GM19397 (cell line): ENCODE measurements around the gene BNC2.
A peak's percentile ranks its signal among the peaks of the same experiment; 100 is the strongest.
"Not testable (repeated sequence)": the region's sequence is repeated elsewhere in the genome, so short reads cannot be mapped to it uniquely, and the experiment has no call there.

ENCODE experiments used
- ATAC-seq: cut with Tn5 transposase; IDR thresholded peaks from one replicate; pipeline ENCODE4 v1.9.1; 2021; ENCODE audit warnings: mild to moderate bottlenecking, moderate library complexity; ENCODE audit not compliant: unreplicated experiment

BNC2 gene

DNA sequence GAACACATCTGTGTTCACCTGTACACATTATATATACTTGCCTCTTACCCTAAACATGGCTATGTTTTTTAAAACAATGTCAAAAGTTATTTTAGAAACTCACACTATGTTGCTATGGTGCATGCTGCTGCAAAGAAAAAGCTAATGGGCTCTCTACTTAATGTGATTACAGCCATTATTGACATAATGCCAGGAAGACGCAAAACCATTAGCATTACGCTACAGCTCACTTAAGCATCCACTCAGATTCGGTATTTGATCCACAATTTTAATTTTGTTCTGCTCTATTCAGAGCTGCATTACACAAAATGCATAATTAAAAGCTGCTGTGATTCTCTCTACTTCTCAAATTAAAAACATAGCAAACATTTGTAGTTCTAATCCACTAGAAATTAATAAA lies 395.2 kb downstream of the BNC2 start:
- ATAC-seq, result no peak

DNA sequence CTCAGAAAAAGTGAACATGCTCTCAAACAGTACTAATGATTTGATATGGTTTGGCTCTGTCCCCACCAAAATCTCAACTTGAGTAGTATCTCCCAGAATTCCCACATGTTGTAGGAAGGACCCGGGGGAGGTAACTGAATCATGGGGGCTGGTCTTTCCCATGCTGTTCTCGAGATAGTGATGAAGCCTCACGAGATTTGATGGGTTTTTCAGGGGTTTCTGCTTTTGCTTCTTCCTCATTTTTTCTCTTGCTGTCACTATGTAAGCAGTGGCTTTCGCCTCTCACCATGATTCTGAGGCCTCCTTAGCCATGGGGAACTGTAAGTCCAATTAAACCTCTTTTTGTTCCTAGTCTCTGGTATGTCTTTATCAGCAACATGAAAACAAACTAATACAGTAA lies 401.3 kb downstream of the BNC2 start:
- ATAC-seq, result no peak

DNA sequence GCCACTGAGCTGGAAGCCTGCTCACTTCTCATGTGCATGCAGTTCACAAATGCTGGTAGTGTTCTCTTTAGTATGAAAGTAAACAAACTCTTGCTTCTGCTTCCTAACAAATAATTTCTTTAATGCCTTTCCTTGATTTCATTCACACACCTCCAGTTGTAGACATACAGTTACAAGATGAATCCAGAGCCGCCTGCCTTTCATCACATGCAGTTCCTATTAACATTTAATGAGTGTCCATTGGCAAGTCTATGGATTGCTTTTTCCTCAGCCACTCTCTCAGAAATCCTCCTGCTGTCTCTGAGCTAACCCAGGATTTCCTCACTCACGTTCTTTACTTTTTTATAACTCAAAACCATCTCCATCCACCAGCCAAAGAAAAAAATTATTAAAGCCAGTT lies 408.6 kb downstream of the BNC2 start:
- ATAC-seq, result no peak

GRCh38 chr9:16461137-16461840 lies 409.2 kb downstream of the BNC2 start:
- ATAC-seq, result no peak

DNA sequence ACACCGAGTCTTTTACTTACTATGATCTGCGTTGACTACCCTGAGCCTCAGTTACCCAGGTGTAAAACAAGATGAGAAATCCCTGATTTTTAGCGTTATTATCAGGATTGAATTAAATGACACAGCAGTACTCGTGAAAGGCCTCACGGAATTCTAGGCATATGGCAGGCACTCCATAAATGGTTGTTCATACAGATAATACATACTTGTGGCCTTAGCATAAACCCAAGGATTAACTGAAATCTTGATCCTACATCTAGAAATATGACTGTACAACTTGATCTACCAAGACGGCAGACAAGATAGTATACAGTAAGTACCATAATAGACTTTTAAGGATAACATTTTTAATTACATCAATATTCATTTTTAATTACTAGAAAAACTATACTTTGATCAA lies 409.8 kb downstream of the BNC2 start:
- no peak for ATAC-seq

DNA sequence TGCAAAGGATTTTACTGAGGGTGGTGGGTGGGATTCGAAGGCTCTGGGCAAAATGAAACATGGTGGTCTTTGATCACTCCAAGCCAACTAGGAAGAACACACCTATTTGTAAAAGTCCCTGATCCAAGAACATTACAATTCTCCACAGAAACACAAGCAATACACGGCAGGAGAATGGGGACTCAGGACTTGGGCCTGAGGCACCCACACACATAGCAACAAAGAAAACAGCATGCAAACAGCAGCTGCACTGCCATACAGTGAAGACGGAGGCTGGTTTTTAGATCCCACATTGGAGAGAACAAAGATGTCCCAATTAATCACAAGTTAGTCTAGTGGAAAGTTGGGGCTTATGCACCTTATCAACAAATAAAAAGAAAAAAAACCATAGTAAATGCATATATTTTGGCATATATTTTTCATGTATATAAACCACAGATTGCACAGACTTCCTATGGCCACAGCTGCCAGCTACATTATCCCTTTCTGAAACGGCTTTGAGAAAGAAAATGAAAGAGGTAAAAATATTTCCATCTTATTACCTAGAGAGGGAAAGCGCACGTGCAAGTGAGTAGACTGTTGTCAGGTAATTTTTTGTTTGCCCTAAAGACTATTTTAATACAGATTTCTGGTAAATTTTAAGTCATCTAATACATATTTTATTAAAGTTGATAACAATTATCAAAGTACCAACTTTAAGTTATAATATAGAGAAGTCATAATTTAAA lies 410.9 kb downstream of the BNC2 start:
- peak; percentile 35 for ATAC-seq

- ATAC-seq, result peak; percentile 51
These were observed 411.6 kb downstream of the BNC2 start for GRCh38 chr9:16458696-16459420.

GRCh38 chr9:16455842-16456241 lies 414.6 kb downstream of the BNC2 start:
- no peak for ATAC-seq

DNA sequence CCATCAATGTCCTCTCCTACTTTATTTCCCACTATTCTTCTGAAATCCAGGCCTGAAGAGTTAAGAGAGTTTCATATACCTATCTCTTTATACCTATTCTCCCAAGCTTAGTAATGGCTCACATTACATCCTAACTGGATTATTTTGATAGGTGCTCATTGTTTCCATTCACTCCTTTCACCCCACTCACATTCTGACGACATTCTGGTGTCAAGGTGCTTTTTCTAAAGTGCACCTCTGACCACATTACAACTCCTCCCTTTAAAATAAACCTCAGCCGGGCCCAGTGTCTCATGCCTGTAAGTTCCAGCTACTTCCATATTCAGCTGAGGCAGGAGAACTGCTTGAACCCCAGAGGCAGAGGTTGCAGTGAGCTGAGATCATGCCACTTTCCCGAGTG lies 417.1 kb downstream of the BNC2 start:
- ATAC-seq, result no peak

GRCh38 chr9:16450578-16450977 lies 419.9 kb downstream of the BNC2 start:
- no peak for ATAC-seq

- ATAC-seq, result no peak
These were observed 420.4 kb downstream of the BNC2 start for GRCh38 chr9:16450043-16450442.

GRCh38 chr9:16449076-16449730 lies 421.3 kb downstream of the BNC2 start:
- ATAC-seq, result no peak

DNA sequence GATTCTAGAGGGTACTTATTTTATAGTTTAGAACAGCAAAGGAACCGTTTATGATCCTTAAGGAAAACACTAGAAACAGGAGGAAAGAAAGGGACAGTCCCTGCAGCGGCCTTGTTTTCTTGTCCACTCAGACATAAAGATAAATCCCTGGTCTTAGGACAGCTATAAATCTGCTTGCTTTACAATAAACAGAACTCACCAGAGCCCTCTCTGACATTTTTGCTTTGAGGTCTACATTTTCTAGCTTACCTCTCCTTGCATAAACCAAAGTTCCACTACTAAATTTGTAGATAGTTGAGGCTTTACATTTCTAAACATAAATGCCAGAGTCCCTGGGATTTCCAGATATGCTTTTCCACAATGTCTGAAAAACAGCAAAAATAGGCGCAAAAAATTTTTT lies 422.5 kb downstream of the BNC2 start:
- ATAC-seq, result no peak

- ATAC-seq, result no peak
These were observed 423.8 kb downstream of the BNC2 start for GRCh38 chr9:16446636-16447035.

DNA sequence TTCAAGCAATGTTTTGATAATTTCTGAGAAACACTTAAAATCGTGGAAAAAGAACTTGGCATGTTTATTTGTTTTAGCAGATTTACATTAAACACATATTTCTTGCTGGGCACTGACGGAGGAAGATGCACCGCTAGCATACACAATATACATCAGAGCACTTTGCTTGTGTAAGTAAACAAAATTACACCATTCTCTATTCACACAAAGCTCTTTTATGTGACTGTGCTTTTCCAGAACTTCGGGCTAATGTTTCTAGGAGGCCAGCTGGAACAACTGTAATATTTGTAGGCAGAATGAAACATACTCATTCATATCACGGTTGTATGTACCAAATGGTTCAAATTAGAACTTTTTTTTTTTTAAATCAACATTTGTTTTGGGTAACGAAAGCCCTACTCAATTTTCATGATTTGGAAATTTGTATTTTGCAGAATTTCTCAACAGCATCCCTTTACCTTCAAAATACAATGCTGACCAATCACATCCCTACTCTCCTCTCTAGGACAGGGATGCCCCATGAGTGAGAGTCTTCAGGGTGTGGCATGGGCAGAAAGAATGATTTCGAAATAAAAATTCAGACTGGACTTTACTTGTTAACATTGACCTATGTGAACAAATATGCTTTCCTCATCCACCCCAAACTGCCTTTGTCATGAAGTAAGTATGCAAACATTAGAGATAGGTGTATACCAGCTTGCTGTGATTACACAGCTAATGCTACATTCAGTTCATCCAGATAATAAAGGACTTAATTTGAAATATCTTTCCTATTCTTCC lies 425.1 kb downstream of the BNC2 start:
- no peak for ATAC-seq

- ATAC-seq, result no peak
These were observed 427.8 kb downstream of the BNC2 start for GRCh38 chr9:16442622-16443021.

- no peak for ATAC-seq
These were observed 428.7 kb downstream of the BNC2 start for GRCh38 chr9:16441791-16442190.

GRCh38 chr9:16438831-16439230 lies 431.6 kb downstream of the BNC2 start:
- not testable (repeated sequence) for ATAC-seq

DNA sequence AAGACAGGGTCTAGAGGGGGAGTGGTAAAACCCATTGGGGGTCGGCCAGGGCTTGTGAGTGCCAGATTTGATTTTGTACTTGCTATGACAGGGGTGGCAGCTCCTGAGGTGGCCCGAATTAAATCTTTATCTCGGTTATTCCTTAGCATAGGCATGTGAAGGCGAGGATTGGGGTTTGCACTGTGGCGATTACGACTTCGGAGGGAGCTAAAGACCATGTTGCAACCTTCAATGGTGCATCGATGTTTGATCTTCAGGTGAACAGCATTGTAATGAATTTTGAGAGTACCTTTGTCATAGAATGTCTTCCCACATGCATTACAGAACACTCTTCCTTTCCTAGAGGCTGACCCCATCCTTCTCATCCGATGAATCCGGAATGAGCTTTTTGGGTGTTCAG lies 433.9 kb downstream of the BNC2 start:
- no peak for ATAC-seq

- no peak for ATAC-seq
These were observed 435.9 kb downstream of the BNC2 start for GRCh38 chr9:16434526-16434925.

DNA sequence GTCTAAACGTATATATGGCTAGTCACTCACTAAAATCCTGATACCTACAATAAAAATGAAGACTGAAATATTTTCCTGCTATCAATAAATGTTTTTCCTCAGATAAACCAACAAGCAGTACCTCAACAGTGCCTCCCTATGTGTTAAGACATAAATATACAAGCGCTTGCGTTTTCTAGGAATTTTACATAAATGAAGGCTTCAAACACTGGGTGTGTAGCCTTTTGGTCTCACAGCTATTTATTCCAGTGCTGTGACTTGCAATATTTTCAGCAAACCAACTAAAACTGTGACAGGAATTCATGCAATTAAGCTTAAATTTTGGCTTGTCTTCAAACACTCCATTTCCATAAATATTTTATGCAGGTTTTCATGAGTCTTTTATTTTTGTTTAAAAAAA lies 437.0 kb downstream of the BNC2 start:
- no peak for ATAC-seq
